ENCODE measurements around the gene PPM1H. TPM values are rescaled to one million over a fixed set of nuclear protein-coding genes. Genes with fewer than 3 reads are reported as not detected.

Gene PPM1H
- total and polyA plus RNA-seq, 11 donors, result 1.3 to 9.6 (median 4.9) TPM

DNA sequence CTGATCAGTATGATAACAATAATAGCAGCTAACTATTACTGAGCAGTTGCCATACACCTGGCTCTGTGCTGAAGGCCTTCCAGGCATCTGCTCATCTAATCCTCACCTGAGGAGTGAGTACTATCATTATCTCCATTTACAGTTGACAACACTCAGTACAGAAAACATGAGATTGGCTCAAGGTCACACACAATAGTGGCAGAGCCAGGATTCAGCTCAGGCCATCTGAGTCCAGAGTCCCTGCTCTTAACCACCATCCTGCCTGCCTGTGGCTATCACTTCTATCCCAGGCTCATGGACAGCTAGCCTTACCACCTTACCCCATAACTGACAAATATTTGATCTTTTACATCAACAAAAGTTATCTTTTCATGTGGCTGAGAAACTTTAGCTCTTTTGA lies 155.5 kb downstream of the PPM1H start:
- ATAC-seq, result no peak
- TF ChIP-seq, protein P1, sequence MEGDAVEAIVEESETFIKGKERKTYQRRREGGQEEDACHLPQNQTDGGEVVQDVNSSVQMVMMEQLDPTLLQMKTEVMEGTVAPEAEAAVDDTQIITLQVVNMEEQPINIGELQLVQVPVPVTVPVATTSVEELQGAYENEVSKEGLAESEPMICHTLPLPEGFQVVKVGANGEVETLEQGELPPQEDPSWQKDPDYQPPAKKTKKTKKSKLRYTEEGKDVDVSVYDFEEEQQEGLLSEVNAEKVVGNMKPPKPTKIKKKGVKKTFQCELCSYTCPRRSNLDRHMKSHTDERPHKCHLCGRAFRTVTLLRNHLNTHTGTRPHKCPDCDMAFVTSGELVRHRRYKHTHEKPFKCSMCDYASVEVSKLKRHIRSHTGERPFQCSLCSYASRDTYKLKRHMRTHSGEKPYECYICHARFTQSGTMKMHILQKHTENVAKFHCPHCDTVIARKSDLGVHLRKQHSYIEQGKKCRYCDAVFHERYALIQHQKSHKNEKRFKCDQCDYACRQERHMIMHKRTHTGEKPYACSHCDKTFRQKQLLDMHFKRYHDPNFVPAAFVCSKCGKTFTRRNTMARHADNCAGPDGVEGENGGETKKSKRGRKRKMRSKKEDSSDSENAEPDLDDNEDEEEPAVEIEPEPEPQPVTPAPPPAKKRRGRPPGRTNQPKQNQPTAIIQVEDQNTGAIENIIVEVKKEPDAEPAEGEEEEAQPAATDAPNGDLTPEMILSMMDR (IDR thresholded peaks at IDR 0.05), result no peak
- TF ChIP-seq POLR2A (IDR thresholded peaks at IDR 0.05), result no peak
- Histone ChIP-seq H3K27ac (no peak overlapping the region), H3K4me1 (peaks cover 0 to 16% (median 0%) of the 10 kb centered on the region in 12 donors), H3K4me3 (no peak overlapping the region), H3K9me3 (no peaks in the 10 kb centered on the region), H3K27me3 (no peaks in the 10 kb centered on the region), H3K36me3 (no peaks in the 10 kb centered on the region)
- intact Hi-C loops (cut with DNase I), result no loop called here
- DNase-seq, result no peak

DNA sequence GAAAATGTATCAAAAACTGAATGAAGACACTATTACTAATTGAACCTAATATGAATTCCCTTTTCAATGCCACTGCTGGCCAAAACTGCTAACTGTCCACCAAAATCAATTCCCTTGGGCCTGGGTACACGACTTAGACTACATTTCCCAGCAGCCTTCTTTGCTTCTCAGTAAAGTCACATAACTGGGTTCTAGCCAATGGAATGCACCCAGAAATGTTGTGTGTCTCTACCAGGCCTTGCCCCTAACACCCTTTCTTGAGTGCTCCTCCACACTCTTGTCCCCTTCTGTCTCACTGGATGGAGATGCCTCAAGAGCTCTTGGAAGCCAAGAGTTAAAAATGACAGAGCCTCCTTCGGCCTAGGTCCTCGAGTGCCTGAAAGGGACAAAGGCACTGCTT lies 156.8 kb downstream of the PPM1H start:
- H3K4me1 ChIP-seq, result peaks cover 0 to 13% (median 0%) of the 10 kb centered on the region in 12 donors
- no peak overlapping the region for H3K4me3 ChIP-seq
- 88 to 95% (median 93%) methylated on average over 3 of the region's 3 CpGs for WGBS, 4 donors
- DNase-seq (no peak), ATAC-seq (no peak)
- intact Hi-C loops (cut with DNase I), result no loop called here
- H3K27ac ChIP-seq, result no peak overlapping the region
- H3K36me3 ChIP-seq, result no peaks in the 10 kb centered on the region
- H3K9me3 ChIP-seq, result no peaks in the 10 kb centered on the region
- no peak for TF ChIP-seq POLR2A (IDR thresholded peaks at IDR 0.05)
- TF ChIP-seq, protein P1 (IDR thresholded peaks at IDR 0.05), result no peak
- H3K27me3 ChIP-seq, result no peaks in the 10 kb centered on the region

DNA sequence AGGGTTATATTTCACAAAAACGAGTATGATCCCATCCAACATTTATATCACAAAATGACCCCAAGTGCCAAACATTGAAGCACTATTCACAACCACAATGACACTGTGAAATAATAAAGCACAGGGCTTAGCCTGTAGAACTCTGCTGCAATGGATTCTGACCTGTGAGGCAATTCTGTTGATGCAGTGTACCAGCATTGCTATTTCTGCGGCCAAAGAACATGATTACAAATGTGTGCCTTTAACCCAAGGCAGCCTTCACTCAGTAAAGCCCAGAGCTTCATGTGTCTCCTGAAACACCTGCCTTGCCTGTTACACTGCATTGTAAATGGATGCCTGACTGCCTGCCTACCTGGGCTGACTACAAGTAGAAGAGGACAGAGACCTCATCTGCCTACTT lies 158.0 kb downstream of the PPM1H start:
- intact Hi-C loops (cut with DNase I), result no loop called here
- DNase-seq, result no peak
- Histone ChIP-seq H3K27ac (no peak overlapping the region), H3K36me3 (no peaks in the 10 kb centered on the region), H3K9me3 (no peaks in the 10 kb centered on the region), H3K4me1 (peaks cover 0 to 13% (median 0%) of the 10 kb centered on the region in 12 donors), H3K4me3 (no peak overlapping the region), H3K27me3 (no peaks in the 10 kb centered on the region)
- TF ChIP-seq POLR2A (IDR thresholded peaks at IDR 0.05), result no peak
- TF ChIP-seq, protein P1 (IDR thresholded peaks at IDR 0.05), result no peak
- 73 to 85% (median 81%) methylated on average over 2 of the region's 2 CpGs for WGBS, 4 donors
- no peak for ATAC-seq

DNA sequence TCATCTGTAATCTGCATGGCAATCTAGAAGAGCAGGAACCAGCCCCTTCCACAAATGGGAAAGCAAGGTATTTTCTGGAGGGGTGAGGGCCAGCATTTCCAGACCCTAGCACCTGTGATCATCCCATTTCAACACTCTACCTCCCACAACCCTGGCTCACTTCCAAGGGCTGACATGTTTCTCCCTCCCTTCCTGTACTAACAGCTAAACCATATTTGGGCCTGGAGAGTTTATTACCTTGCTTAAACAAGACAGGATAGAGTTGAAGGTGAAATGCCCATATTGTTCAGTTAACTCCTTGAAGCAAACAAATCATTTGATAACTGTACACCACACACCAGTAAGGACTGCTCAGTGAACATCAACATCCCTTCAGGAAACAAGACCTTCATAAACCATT lies 158.4 kb downstream of the PPM1H start:
- Histone ChIP-seq H3K9me3 (no peaks in the 10 kb centered on the region), H3K36me3 (no peaks in the 10 kb centered on the region), H3K27me3 (no peaks in the 10 kb centered on the region), H3K4me3 (no peak overlapping the region), H3K27ac (no peak overlapping the region), H3K4me1 (peaks cover 0 to 13% (median 0%) of the 10 kb centered on the region in 12 donors)
- DNase-seq (no peak), ATAC-seq (no peak)
- TF ChIP-seq POLR2A (IDR thresholded peaks at IDR 0.05), result no peak
- TF ChIP-seq, protein P1 (IDR thresholded peaks at IDR 0.05), result no peak
- intact Hi-C loops (cut with DNase I), result no loop called here

All from heart left ventricle (tissue), 16 donors.